ENCODE data around the gene PDIK1L. TPM values are rescaled to one million over a fixed set of nuclear protein-coding genes. Genes with fewer than 3 reads are reported as not detected.

The PDIK1L gene
- total RNA-seq, 2 donors from 2014 or later, result 8.1 to 8.4 TPM

GRCh38 chr1:26138974-26139558 lies 27.4 kb downstream of the PDIK1L start:
- no peak for DNase-seq (ENCODE audit: low spot score)
- intact Hi-C loops (cut with DNase I), result no loop called here

GRCh38 chr1:26142159-26142558 lies 30.5 kb downstream of the PDIK1L start:
- DNase-seq (ENCODE audit: low spot score), result no peak
- intact Hi-C loops (cut with DNase I), result loop anchor here (10.0 kb wide), 1 partner anchor 107 kb away; no protein-coding TSS in a partner anchor

GRCh38 chr1:26145041-26145959 lies 33.7 kb downstream of the PDIK1L start:
- DNase-seq (ENCODE audit: low spot score), result peak; percentile 87
- intact Hi-C loops (cut with DNase I), result loop anchor here (2.0 to 10.0 kb wide), 4 partner anchors 43 to 1552 kb away; no protein-coding TSS in a partner anchor

GRCh38 chr1:26145960-26146294 lies 34.3 kb downstream of the PDIK1L start:
- intact Hi-C loops (cut with DNase I), result loop anchor here (2.0 to 10.0 kb wide), 4 partner anchors 44 to 1551 kb away; no protein-coding TSS in a partner anchor

GRCh38 chr1:26148887-26149286 lies 37.3 kb downstream of the PDIK1L start:
- no peak for DNase-seq (ENCODE audit: low spot score)
- intact Hi-C loops (cut with DNase I), result loop anchor here (5.0 to 10.0 kb wide), 3 partner anchors 47 to 1548 kb away; no protein-coding TSS in a partner anchor

More at GRCh38 chr1:26145960-26146294, 34.3 kb downstream of the PDIK1L start:
- no peak for DNase-seq (ENCODE audit: low spot score)

GRCh38 chr1:26153966-26154532 lies 42.4 kb downstream of the PDIK1L start:
- intact Hi-C loops (cut with DNase I), result no loop called here
- DNase-seq (ENCODE audit: low spot score), result no peak

GRCh38 chr1:26154750-26155149 lies 43.1 kb downstream of the PDIK1L start:
- intact Hi-C loops (cut with DNase I), result no loop called here
- no peak for DNase-seq (ENCODE audit: low spot score)

GRCh38 chr1:26155370-26156284 lies 44.0 kb downstream of the PDIK1L start:
- intact Hi-C loops (cut with DNase I), result no loop called here
- peak; percentile 56 for DNase-seq (ENCODE audit: low spot score)

GRCh38 chr1:26156285-26157038 lies 44.8 kb downstream of the PDIK1L start:
- peak; percentile 84 for DNase-seq (ENCODE audit: low spot score)

GRCh38 chr1:26158271-26158907 lies 46.8 kb downstream of the PDIK1L start:
- intact Hi-C loops (cut with DNase I), result no loop called here
- DNase-seq (ENCODE audit: low spot score), result peak; percentile 31

More at GRCh38 chr1:26156285-26157038, 44.8 kb downstream of the PDIK1L start:
- intact Hi-C loops (cut with DNase I), result no loop called here

GRCh38 chr1:26158908-26159742 lies 47.5 kb downstream of the PDIK1L start, which contains the start of gene FAM110D:
FAM110D (plus strand) TSS chr1:26159079; CDS start chr1:26161292, 2,213 bp downstream.
- peak; percentile 62 for DNase-seq (ENCODE audit: low spot score)

GRCh38 chr1:26159743-26160039 lies 48.1 kb downstream of the PDIK1L start:
- intact Hi-C loops (cut with DNase I), result loop anchor here in 1 of 2 donors (5.0 kb wide), 1 partner anchor 52 kb away; no protein-coding TSS in a partner anchor
- no peak for DNase-seq (ENCODE audit: low spot score)

More at GRCh38 chr1:26158908-26159742, 47.5 kb downstream of the PDIK1L start, which contains the start of gene FAM110D:
- intact Hi-C loops (cut with DNase I), result no loop called here

GRCh38 chr1:26160527-26161414 lies 49.1 kb downstream of the PDIK1L start:
- peak; percentile 31 for DNase-seq (ENCODE audit: low spot score)
- intact Hi-C loops (cut with DNase I), result loop anchor here in 1 of 2 donors (5.0 kb wide), 1 partner anchor 53 kb away; no protein-coding TSS in a partner anchor

- intact Hi-C loops (cut with DNase I), result loop anchor here in 1 of 2 donors (5.0 kb wide), 1 partner anchor 54 kb away; no protein-coding TSS in a partner anchor
- peak; percentile 87 for DNase-seq (ENCODE audit: low spot score)
Observed at GRCh38 chr1:26161415-26162219, 50.0 kb downstream of the PDIK1L start.

GRCh38 chr1:26162220-26162709 lies 50.6 kb downstream of the PDIK1L start:
- no peak for DNase-seq (ENCODE audit: low spot score)
- intact Hi-C loops (cut with DNase I), result loop anchor here in 1 of 2 donors (5.0 kb wide), 1 partner anchor 55 kb away; no protein-coding TSS in a partner anchor

Data from posterior vena cava (tissue), 2 donors.